Astrocyte of the spinal cord (primary cell): ENCODE data around the gene SFT2D2.
"Not testable (repeated sequence)": the region's sequence is repeated elsewhere in the genome, so short reads cannot be mapped to it uniquely, and the experiment has no call there.

Experiments used
- DNase-seq: peaks from one replicate; pipeline ENCODE4 v3.0.0; 2011; ENCODE audit warnings: low read depth, low spot score
- H3K4me3 ChIP-seq: 2 replicates; pipeline ENCODE4 v1.5.1; 2011; ENCODE audit warnings: low read depth, mild to moderate bottlenecking, low read length, moderate library complexity
- in situ Hi-C: cut with HindIII; loops from 2 replicates; pipeline ENCODE4 v1.10.0; 2017; ENCODE audit warnings: low sequenced_read_pairs
- TF ChIP-seq, protein P1 (sequence below): IDR thresholded peaks from 2 replicates; pipeline ENCODE4 v1.5.1; 2012; ENCODE audit warnings: low read depth, mild to moderate bottlenecking, low read length, inconsistent platforms

SFT2D2 gene

DNA sequence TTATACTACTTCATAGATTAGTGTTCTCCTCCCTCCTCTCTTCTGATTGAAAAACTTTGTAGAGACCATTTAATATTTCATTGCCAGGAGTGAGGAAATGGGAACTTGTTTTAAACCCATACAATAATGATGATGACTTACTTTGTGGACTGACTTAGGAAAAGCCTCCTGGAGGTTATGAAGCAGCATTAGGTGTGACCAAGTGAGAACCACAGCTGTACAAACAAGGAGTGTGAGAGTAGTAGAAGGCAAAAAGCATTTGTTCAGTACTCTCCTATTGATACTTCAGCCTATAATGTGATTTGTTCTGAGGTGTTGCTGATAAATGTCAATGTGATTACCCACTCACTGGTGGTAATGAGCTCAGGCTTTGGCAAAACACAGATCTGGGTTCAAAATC, 38.6 kb upstream of the SFT2D2 start:
- TF ChIP-seq, protein P1, sequence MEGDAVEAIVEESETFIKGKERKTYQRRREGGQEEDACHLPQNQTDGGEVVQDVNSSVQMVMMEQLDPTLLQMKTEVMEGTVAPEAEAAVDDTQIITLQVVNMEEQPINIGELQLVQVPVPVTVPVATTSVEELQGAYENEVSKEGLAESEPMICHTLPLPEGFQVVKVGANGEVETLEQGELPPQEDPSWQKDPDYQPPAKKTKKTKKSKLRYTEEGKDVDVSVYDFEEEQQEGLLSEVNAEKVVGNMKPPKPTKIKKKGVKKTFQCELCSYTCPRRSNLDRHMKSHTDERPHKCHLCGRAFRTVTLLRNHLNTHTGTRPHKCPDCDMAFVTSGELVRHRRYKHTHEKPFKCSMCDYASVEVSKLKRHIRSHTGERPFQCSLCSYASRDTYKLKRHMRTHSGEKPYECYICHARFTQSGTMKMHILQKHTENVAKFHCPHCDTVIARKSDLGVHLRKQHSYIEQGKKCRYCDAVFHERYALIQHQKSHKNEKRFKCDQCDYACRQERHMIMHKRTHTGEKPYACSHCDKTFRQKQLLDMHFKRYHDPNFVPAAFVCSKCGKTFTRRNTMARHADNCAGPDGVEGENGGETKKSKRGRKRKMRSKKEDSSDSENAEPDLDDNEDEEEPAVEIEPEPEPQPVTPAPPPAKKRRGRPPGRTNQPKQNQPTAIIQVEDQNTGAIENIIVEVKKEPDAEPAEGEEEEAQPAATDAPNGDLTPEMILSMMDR = no peak
- in situ Hi-C loops = no loop called here
- H3K4me3 ChIP-seq = no peak overlapping the region
- DNase-seq = no peak

DNA sequence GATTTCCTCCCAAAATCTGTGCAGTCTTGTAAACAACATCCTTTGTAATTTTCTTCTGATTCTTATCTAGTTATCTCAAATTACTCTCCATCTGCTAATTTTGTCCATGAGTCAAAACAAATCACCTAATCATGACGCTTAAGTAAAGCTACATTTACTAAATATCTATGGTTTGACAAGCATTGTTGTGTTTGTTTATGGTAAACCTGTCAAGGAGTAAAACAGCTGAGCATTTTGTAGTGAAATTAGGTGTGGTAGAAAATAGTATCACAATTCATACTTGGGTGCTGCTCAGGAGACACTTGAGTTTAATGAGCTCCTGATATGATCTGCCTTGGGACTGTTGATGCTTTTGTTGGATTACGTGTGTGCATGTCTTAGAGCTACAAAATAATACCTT, 35.4 kb upstream of the SFT2D2 start:
- in situ Hi-C loops = no loop called here
- DNase-seq = no peak
- no peak overlapping the region for H3K4me3 ChIP-seq
- TF ChIP-seq, protein P1 = no peak

DNA sequence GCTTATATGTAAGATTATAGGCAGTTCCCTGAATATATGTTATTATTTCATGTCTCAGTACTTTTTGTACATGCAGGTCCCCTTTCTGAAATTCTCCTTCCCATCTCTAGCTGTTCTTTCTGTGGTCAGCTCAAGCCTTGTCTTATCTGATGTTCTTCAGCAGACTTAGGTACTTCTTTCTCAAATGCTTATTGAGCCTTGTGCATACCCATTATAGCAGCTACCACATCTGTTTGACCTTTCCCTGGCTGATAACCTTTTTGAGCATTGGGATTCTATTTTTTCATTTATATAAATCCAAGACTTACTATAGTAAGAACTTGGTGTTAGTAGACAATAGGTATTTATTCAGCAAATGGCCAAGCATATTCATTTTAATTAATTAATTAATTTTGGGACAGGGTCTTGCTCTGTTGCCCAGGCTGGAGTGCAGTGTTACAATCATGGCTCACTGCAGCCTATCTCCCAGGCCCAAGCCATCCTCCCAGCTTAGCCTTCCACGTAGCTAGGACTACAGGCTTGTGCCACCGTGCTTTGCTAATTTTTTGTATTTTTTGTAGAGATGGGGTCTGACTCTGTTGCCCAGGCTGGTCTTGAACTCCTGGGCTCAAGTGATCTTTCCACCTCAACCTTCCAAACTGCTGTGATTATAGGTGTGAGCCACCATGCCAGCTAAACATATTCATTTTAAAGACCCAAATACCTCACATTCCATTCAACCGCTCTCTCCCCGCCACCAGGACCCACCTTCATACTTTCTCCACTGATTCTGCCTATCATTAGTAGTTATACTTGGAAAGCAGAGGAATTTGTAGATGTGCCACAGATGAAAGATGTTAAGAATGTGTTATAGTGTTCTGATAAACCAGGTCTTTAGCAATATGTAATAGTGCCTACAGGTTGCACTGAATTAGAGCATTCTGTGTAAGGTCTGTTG, 30.3 kb upstream of the SFT2D2 start:
- no peak overlapping the region for H3K4me3 ChIP-seq
- no peak for DNase-seq
- TF ChIP-seq, protein P1 = no peak
- in situ Hi-C loops = no loop called here

DNA sequence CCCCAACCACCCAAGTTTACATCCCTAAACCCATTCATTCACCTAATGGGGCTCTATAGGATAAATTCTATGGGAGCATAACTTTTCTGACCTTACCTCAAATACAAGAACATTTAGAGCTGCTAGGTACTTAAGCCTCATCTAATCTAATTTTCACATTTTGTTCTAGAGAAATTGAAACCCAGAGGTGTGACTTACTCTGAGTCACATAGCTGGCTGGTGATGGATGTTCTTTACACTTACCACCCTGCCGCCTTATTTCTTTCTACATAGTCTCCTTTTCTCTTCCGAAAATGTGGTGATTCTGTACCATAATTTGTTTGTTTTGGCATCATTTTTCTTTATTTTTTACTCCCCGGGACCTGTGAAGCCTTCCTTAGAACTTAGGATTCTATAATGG, 26.7 kb upstream of the SFT2D2 start:
- no peak overlapping the region for H3K4me3 ChIP-seq
- no peak for DNase-seq
- TF ChIP-seq, protein P1 = no peak
- in situ Hi-C loops = no loop called here

DNA sequence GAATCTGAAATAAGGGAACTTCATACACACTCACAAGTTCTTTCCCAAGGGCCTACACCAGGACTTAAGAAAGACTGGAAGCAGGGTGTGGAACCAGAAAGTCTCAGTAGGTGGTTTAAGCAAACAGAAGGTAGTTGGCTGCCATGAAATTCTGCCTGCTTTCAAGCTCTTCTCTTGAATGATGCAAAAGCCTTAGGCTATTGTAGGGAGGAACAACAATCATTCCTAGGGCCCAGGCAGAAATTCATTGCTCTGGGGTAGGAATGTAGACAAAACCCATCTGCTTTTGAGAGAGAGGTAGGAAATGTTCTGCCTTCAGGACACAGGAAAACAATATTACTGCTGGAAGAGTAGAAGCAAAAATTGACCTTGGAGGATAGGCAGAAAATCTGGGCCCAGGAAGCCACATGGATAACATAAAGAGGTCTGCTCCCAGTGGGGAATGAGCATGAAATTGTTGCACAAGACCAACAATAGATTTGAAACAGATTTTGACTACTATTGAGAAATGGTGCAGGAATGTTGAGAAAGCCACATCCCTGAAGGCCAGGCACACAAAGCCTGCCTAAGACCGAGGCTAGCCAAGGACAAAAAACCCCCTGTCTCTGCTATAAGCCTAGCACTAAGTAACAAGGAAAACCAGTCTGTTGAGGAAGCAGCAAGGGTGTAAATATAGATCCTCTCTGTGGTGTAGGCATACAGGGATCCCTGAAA, 22.7 kb upstream of the SFT2D2 start:
- in situ Hi-C loops = no loop called here
- no peak overlapping the region for H3K4me3 ChIP-seq
- DNase-seq = peak; percentile 78
- TF ChIP-seq, protein P1 = no peak

DNA sequence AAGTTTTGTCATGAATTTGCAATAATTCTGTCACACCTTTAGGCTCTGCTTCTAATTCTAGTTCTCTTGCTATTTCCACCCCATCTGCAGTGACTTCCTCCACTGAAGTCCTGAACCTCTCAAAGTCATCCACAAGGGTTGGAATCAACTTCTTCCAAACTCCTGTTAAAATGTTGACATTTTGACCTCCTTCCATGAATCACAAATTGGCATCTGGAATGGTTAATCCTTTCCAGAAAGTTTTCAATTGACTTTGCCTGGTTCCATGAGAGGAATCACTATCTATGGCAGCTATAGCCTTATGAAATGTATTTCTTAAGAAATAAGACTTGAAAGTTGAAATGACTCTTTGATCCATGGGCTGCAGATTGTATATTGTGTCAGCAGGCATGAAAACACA, 19.7 kb upstream of the SFT2D2 start:
- TF ChIP-seq, protein P1 = no peak
- in situ Hi-C loops = no loop called here
- H3K4me3 ChIP-seq = no peak overlapping the region
- DNase-seq = no peak

DNA sequence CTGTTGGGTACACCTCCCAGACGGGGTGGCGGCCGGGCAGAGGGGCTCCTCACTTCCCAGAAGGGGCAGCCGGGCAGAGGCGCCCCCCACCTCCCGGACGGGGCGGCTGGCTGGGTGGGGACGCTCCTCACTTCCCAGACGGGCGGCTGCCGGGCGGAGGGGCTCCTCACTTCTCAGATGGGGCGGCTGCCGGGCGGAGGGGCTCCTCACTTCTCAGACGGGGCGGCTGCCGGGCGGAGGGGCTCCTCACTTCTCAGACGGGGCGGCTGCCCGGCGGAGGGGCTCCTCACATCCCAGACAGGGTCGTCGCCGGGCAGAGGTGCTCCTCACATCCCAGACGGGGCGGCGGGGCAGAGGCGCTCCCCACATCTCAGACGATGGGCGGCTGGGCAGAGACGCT, 18.1 kb upstream of the SFT2D2 start:
- DNase-seq, in situ Hi-C loops, H3K4me3 ChIP-seq: not testable (repeated sequence)
